Measurements from ENCODE around the gene PCYT2. TPM values are rescaled to one million over a fixed set of nuclear protein-coding genes. Genes with fewer than 3 reads are reported as not detected.

PCYT2 gene
- total RNA-seq, 2 donors from 2014 or later = 21.6 to 26.0 TPM

DNA sequence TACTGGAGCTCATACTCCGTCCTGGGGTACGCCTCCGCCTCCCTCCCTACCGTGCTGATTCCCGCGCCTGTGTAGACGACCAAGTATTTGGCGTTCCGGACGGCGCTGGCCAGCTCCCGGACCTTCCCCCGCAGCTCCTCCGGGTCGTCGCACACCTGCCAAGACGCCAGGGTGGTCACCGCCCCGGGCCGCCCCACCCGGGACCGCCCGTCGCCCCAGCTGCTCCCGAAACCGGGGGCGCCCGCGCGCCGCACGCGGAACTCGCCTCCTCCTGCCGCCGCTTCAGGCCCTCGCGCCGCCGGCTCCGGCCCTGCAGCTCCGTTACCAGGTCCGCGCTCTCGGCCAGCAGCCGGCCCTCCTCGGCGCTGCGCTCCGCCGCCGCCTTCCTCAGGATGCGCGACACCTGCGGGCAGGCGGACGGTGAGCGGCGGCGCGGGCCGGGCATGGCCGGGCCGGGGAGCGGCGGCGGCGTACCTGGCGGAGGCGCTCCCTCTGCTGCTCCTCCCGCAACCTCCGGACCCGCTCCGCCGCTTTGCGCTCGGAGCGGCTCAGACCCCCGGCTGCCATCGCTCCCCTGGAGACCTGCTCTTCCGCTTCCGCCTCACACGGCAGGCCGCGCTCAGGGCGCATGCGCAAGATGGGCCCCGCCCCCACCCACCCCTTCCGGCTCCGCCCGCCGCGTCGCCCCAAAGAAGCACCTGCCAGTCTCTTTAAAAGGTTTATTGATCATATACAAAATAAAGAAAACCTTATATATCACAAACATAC is 6.5 kb upstream of the PCYT2 start, which contains the start of gene SIRT7:
TSS of gene SIRT7 (minus strand) at position 612 of the 768 bp plus-strand sequence. CDS start at position 567, 45 bp downstream.
- H3K9me3 ChIP-seq (ENCODE audit: control insufficient read depth, low read length, poor library complexity, severe bottlenecking) = no peaks in the 10 kb centered on the region
- no peaks in the 10 kb centered on the region for H3K27me3 Mint-ChIP-seq
- H3K27ac Mint-ChIP-seq = peak within 1 kb of the TSS; percentile 86
- ATAC-seq = peak; percentile 89
- H3K4me3 Mint-ChIP-seq = peak within 1 kb of the TSS; percentile 92
- peaks cover 4% of the 10 kb centered on the region for H3K36me3 Mint-ChIP-seq (ENCODE audit: low read depth)
- peak; percentile 70 to 83 (median 83) for DNase-seq
- peaks cover 27% of the 10 kb centered on the region for H3K4me1 Mint-ChIP-seq

- H3K4me1 Mint-ChIP-seq = peaks cover 31% of the 10 kb centered on the region
- H3K36me3 Mint-ChIP-seq (ENCODE audit: low read depth) = peaks cover 4% of the 10 kb centered on the region
- peak overlapping the region; percentile 86 for H3K27ac Mint-ChIP-seq
- DNase-seq (no peak), ATAC-seq (no peak)
- H3K27me3 Mint-ChIP-seq = no peaks in the 10 kb centered on the region
- H3K4me3 Mint-ChIP-seq = peak overlapping the region; percentile 92
- no peaks in the 10 kb centered on the region for H3K9me3 ChIP-seq (ENCODE audit: control insufficient read depth, low read length, poor library complexity, severe bottlenecking)
Observed at GRCh38 chr17:81916234-81917001, 5.2 kb upstream of the PCYT2 start.

DNA sequence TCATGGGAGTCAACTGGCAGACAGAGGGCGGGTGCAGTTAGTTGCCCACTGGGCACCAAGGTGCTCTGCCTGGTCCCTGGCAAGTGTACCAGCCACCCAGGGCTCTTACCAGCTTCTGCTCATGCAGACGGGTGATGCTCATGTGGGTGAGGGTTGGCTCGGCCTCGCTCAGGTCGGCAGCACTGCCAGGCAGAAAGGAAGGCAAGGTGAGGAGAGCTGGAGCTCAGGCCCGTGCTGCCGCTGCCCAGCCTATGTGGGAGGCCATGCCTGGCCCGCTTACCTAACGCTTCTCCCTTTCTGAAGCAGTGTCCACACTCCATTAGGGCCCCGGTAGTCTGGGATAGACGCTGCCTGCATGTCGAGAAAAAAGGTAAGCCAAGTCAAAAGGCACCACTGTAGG is 4.1 kb upstream of the PCYT2 start:
- ATAC-seq (no peak), DNase-seq (no peak)
- H3K4me1 Mint-ChIP-seq = peaks cover 28% of the 10 kb centered on the region
- peak overlapping the region; percentile 86 for H3K27ac Mint-ChIP-seq
- H3K36me3 Mint-ChIP-seq (ENCODE audit: low read depth) = peaks cover 4% of the 10 kb centered on the region
- H3K4me3 Mint-ChIP-seq = no peak overlapping the region
- no peaks in the 10 kb centered on the region for H3K9me3 ChIP-seq (ENCODE audit: control insufficient read depth, low read length, poor library complexity, severe bottlenecking)
- no peaks in the 10 kb centered on the region for H3K27me3 Mint-ChIP-seq

DNA sequence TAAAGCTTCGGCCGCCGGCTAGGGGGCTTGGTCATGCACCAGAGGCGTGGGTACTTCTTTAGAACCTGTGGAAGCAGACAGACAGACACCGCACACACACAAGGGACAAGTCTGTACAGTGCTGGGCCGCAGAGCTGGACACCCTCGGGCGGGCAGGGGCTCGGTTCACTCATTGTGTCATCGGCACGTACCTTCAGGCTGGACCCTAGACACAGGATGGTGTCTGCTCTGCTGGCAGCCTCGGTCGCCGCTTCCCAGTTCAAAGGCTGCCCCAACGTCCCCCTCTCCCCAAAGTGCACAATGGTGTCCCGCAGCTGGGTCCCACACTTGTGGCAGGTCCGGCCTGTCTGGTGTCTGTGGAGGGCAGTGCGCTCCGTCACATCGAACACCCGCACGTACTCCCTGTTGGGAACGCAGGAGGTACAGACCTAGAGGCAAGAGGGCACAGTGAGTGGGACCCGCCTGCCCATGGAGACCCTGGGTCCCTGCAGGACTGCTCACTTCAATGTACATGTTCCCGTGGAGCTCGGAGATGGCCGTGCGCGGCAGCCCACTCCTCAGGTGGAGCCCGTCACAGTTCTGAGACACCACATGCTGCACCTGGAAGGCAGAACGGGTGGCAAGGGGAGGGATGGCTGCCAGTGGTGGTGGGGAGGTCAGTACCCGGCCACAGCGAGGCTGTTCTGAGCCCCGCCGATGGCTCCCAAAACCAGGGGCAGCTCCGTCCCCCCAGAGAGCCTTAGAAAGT is 3.1 kb upstream of the PCYT2 start:
- no peaks in the 10 kb centered on the region for H3K9me3 ChIP-seq (ENCODE audit: control insufficient read depth, low read length, poor library complexity, severe bottlenecking)
- ATAC-seq = no peak
- H3K27me3 Mint-ChIP-seq = no peaks in the 10 kb centered on the region
- H3K4me1 Mint-ChIP-seq = peaks cover 25% of the 10 kb centered on the region
- H3K27ac Mint-ChIP-seq = no peak overlapping the region
- H3K4me3 Mint-ChIP-seq = no peak overlapping the region
- no peak for DNase-seq
- H3K36me3 Mint-ChIP-seq (ENCODE audit: low read depth) = peaks cover 4% of the 10 kb centered on the region

- no peak for ATAC-seq
- H3K27ac Mint-ChIP-seq = peak overlapping the region; percentile 54
- H3K4me1 Mint-ChIP-seq = peaks cover 25% of the 10 kb centered on the region
- H3K27me3 Mint-ChIP-seq = no peaks in the 10 kb centered on the region
- peaks cover 4% of the 10 kb centered on the region for H3K36me3 Mint-ChIP-seq (ENCODE audit: low read depth)
- DNase-seq = no peak
- peak overlapping the region; percentile 12 for H3K4me3 Mint-ChIP-seq
- H3K9me3 ChIP-seq (ENCODE audit: control insufficient read depth, low read length, poor library complexity, severe bottlenecking) = no peaks in the 10 kb centered on the region
Observed at GRCh38 chr17:81913394-81914102, 2.3 kb upstream of the PCYT2 start.

- peak overlapping the region; percentile 54 for H3K27ac Mint-ChIP-seq
- H3K27me3 Mint-ChIP-seq = no peaks in the 10 kb centered on the region
- peaks cover 18% of the 10 kb centered on the region for H3K4me1 Mint-ChIP-seq
- H3K4me3 Mint-ChIP-seq = no peak overlapping the region
- H3K36me3 Mint-ChIP-seq (ENCODE audit: low read depth) = peaks cover 2% of the 10 kb centered on the region
- ATAC-seq (no peak), DNase-seq (no peak)
- H3K9me3 ChIP-seq (ENCODE audit: control insufficient read depth, low read length, poor library complexity, severe bottlenecking) = no peaks in the 10 kb centered on the region
Observed at GRCh38 chr17:81912441-81913309, 1.5 kb upstream of the PCYT2 start.

DNA sequence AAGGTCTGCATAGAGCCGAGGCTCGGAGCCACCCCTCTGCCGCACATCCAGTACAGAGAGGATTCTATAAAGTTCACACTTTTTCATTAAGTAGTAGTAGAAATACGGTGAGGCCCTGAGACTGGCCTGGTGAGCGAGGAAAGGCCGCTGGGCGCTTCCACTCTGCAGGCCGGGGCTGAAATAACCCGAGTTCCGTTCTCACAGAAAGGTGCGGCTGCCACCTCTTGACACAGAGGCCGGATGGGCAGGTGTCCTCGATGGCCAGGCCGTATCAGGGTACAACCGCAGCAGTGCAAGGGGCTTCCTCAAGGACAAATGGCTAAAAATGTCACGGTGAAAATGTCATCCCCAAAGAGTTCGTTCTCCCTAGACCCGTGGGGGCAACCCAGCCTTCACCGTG is 770 bp upstream of the PCYT2 start:
- peak overlapping the region; percentile 83 for H3K4me3 Mint-ChIP-seq
- H3K36me3 Mint-ChIP-seq (ENCODE audit: low read depth) = peaks cover 2% of the 10 kb centered on the region
- peaks cover 14% of the 10 kb centered on the region for H3K4me1 Mint-ChIP-seq
- no peaks in the 10 kb centered on the region for H3K9me3 ChIP-seq (ENCODE audit: control insufficient read depth, low read length, poor library complexity, severe bottlenecking)
- no peak for DNase-seq
- H3K27me3 Mint-ChIP-seq = no peaks in the 10 kb centered on the region
- ATAC-seq = no peak
- H3K27ac Mint-ChIP-seq = no peak overlapping the region

GRCh38 chr17:81910840-81911276 is 341 bp downstream of the PCYT2 start:
- H3K4me3 Mint-ChIP-seq = peak overlapping the region; percentile 80
- ATAC-seq (no peak), DNase-seq (no peak)
- H3K27ac Mint-ChIP-seq = no peak overlapping the region
- no peaks in the 10 kb centered on the region for H3K27me3 Mint-ChIP-seq
- H3K9me3 ChIP-seq (ENCODE audit: control insufficient read depth, low read length, poor library complexity, severe bottlenecking) = no peaks in the 10 kb centered on the region
- peaks cover 6% of the 10 kb centered on the region for H3K4me1 Mint-ChIP-seq
- peaks cover 2% of the 10 kb centered on the region for H3K36me3 Mint-ChIP-seq (ENCODE audit: low read depth)

GRCh38 chr17:81909966-81910839 is 996 bp downstream of the PCYT2 start:
- no peak for DNase-seq
- peaks cover 2% of the 10 kb centered on the region for H3K36me3 Mint-ChIP-seq (ENCODE audit: low read depth)
- peaks cover 4% of the 10 kb centered on the region for H3K4me1 Mint-ChIP-seq
- H3K27me3 Mint-ChIP-seq = no peaks in the 10 kb centered on the region
- H3K4me3 Mint-ChIP-seq = peak overlapping the region; percentile 80
- H3K27ac Mint-ChIP-seq = no peak overlapping the region
- H3K9me3 ChIP-seq (ENCODE audit: control insufficient read depth, low read length, poor library complexity, severe bottlenecking) = no peaks in the 10 kb centered on the region
- ATAC-seq = no peak

- no peak overlapping the region for H3K27ac Mint-ChIP-seq
- peaks cover 2% of the 10 kb centered on the region for H3K36me3 Mint-ChIP-seq (ENCODE audit: low read depth)
- H3K4me1 Mint-ChIP-seq = peaks cover 4% of the 10 kb centered on the region
- H3K9me3 ChIP-seq (ENCODE audit: control insufficient read depth, low read length, poor library complexity, severe bottlenecking) = no peaks in the 10 kb centered on the region
- DNase-seq (no peak), ATAC-seq (no peak)
- H3K4me3 Mint-ChIP-seq = no peak overlapping the region
- no peaks in the 10 kb centered on the region for H3K27me3 Mint-ChIP-seq
Observed at GRCh38 chr17:81909231-81909630, 2.0 kb downstream of the PCYT2 start.

DNA sequence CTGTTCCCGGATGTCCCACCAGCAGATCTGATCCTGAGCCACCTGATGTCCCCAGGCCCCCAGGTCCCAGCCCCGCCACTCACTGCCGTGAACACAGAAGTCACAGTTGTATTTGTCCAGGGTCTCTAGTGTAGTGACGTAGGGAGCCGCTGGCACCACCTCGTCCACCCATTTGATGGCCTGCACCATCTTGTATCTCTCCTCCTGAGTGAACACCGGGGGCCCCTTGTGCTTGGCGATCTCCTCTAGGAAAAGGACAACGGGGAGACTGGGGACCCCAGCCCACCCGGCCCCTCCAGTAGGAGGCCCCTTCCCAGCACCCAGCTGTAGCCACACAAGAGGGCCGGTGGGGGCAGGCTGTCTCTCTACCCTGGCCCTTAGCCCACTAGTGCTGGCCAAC is 2.4 kb downstream of the PCYT2 start:
- DNase-seq = no peak
- H3K9me3 ChIP-seq (ENCODE audit: control insufficient read depth, low read length, poor library complexity, severe bottlenecking) = no peaks in the 10 kb centered on the region
- peaks cover 4% of the 10 kb centered on the region for H3K36me3 Mint-ChIP-seq (ENCODE audit: low read depth)
- H3K4me1 Mint-ChIP-seq = peaks cover 4% of the 10 kb centered on the region
- H3K27me3 Mint-ChIP-seq = no peaks in the 10 kb centered on the region
- no peak overlapping the region for H3K27ac Mint-ChIP-seq
- H3K4me3 Mint-ChIP-seq = no peak overlapping the region
- no peak for ATAC-seq
